Activated CD4-positive, alpha-beta T cell treated with anti-CD3 and anti-CD28 coated beads, Interleukin-2, amount 10 ng/mL, durations not matched to agents 7 days and 5 days (primary cell): ENCODE results near the gene TXNL4A. TPM values are rescaled to one million over a fixed set of nuclear protein-coding genes. Genes with fewer than 3 reads are reported as not detected.

ENCODE experiments used
- CTCF ChIA-PET: fragments of 350-600 bp; sonication (Branson Sonifier 250); formaldehyde crosslinking; loops from one replicate; lab custom pipeline; 2021; ENCODE audit warnings: antibody characterized with exemption; lab: Charles Lee
- POLR2A ChIA-PET: fragments of 350-600 bp; sonication (Branson Sonifier 250); formaldehyde crosslinking; loops from one replicate; lab custom pipeline; 2021; ENCODE audit warnings: antibody characterized with exemption; lab: Charles Lee
- DNase-seq: peaks from one replicate; pipeline ENCODE4 v3.0.0-alpha.2; 2020
- H3K27ac Mint-ChIP-seq: one replicate; pipeline ENCODE4 v1.8.0; 2021; ENCODE audit warnings: mild to moderate bottlenecking, moderate library complexity, mixed read lengths
- H3K27me3 Mint-ChIP-seq: one replicate; pipeline ENCODE4 v1.8.0; 2021; ENCODE audit warnings: mixed read lengths
- H3K36me3 Mint-ChIP-seq: one replicate; pipeline ENCODE4 v1.8.0; 2021; ENCODE audit warnings: low read depth, mixed read lengths
- H3K4me1 Mint-ChIP-seq: one replicate; pipeline ENCODE4 v1.8.0; 2021; ENCODE audit warnings: mixed read lengths
- H3K4me3 Mint-ChIP-seq: one replicate; pipeline ENCODE4 v1.8.0; 2021; ENCODE audit warnings: mild to moderate bottlenecking, moderate library complexity, mixed read lengths
- H3K9me3 Mint-ChIP-seq: one replicate; pipeline ENCODE4 v1.8.0; 2021; ENCODE audit warnings: mixed read lengths
- total RNA-seq, 2 experiments: library from RNA; stranded (reverse); gene quantifications; one replicate each; pipeline ENCODE4 v1.2.3, GENCODE V29; 2021

The TXNL4A gene
- total RNA-seq, 2 experiments from 2014 or later: 131 TPM

GRCh38 chr18:79950515-79951341 lies 37.6 kb downstream of the TXNL4A start:
- Mint-ChIP-seq H3K4me1 (peaks cover 32% of the 10 kb centered on the region), H3K27ac (peak overlapping the region; percentile 84), H3K9me3 (no peaks in the 10 kb centered on the region), H3K36me3 (peaks cover 12% of the 10 kb centered on the region), H3K4me3 (peak overlapping the region; percentile 83), H3K27me3 (peaks cover 8% of the 10 kb centered on the region)
- peak; percentile 26 for DNase-seq
- ChIA-PET POLR2A (no interaction called here), CTCF (interaction anchor here (1.1 to 3.2 kb wide), 2 partner anchors 9 to 12 kb away, joined by 3 to 13 read pairs; no protein-coding TSS in a partner anchor)

- H3K27ac Mint-ChIP-seq: peak overlapping the region; percentile 84
- DNase-seq: no peak
Observed at GRCh38 chr18:79949697-79950487, 38.5 kb downstream of the TXNL4A start.

GRCh38 chr18:79948719-79949411 lies 39.5 kb downstream of the TXNL4A start:
- ChIA-PET POLR2A (no interaction called here), CTCF (interaction anchor here (3.2 kb wide), 1 partner anchor 14 kb away, joined by 13 read pairs; no protein-coding TSS in a partner anchor)
- Mint-ChIP-seq H3K27ac (peak overlapping the region; percentile 3), H3K9me3 (no peaks in the 10 kb centered on the region), H3K4me3 (no peak overlapping the region), H3K4me1 (peaks cover 40% of the 10 kb centered on the region), H3K27me3 (peaks cover under 1% of the 10 kb centered on the region), H3K36me3 (peaks cover 12% of the 10 kb centered on the region)
- DNase-seq: no peak

More at GRCh38 chr18:79949697-79950487, 38.5 kb downstream of the TXNL4A start:
- Mint-ChIP-seq H3K9me3 (no peaks in the 10 kb centered on the region), H3K4me1 (peaks cover 36% of the 10 kb centered on the region), H3K27me3 (peaks cover 3% of the 10 kb centered on the region), H3K36me3 (peaks cover 12% of the 10 kb centered on the region), H3K4me3 (peak overlapping the region; percentile 83)
- CTCF ChIA-PET: interaction anchor here (1.1 to 3.2 kb wide), 2 partner anchors 10 to 13 kb away, joined by 3 to 13 read pairs; no protein-coding TSS in a partner anchor
- POLR2A ChIA-PET: no interaction called here

- no peak for DNase-seq
- Mint-ChIP-seq H3K4me3 (no peak overlapping the region), H3K27me3 (no peaks in the 10 kb centered on the region), H3K4me1 (peaks cover 42% of the 10 kb centered on the region), H3K9me3 (no peaks in the 10 kb centered on the region), H3K36me3 (peaks cover 12% of the 10 kb centered on the region), H3K27ac (no peak overlapping the region)
- POLR2A ChIA-PET: no interaction called here
- CTCF ChIA-PET: interaction anchor here (1.2 to 1.4 kb wide), 2 partner anchors 9 to 11 kb away, joined by 4 to 7 read pairs; no protein-coding TSS in a partner anchor
Observed at GRCh38 chr18:79947881-79948610, 40.3 kb downstream of the TXNL4A start.

GRCh38 chr18:79947054-79947755 lies 41.2 kb downstream of the TXNL4A start:
- DNase-seq: no peak
- Mint-ChIP-seq H3K27me3 (no peaks in the 10 kb centered on the region), H3K4me1 (peaks cover 45% of the 10 kb centered on the region), H3K27ac (no peak overlapping the region), H3K4me3 (no peak overlapping the region), H3K36me3 (peaks cover 15% of the 10 kb centered on the region), H3K9me3 (no peaks in the 10 kb centered on the region)
- ChIA-PET CTCF (interaction anchor here (1.2 to 1.4 kb wide), 2 partner anchors 10 kb away, joined by 4 to 7 read pairs; no protein-coding TSS in a partner anchor), POLR2A (no interaction called here)

- H3K36me3 Mint-ChIP-seq: peaks cover 22% of the 10 kb centered on the region
- no peak overlapping the region for H3K27ac Mint-ChIP-seq
- H3K4me1 Mint-ChIP-seq: peaks cover 43% of the 10 kb centered on the region
- H3K27me3 Mint-ChIP-seq: no peaks in the 10 kb centered on the region
- DNase-seq: no peak
- CTCF ChIA-PET: interaction anchor here (0.6 kb wide), 1 partner anchor 40 kb away, joined by 5 read pairs; no protein-coding TSS in a partner anchor
- no peaks in the 10 kb centered on the region for H3K9me3 Mint-ChIP-seq
- POLR2A ChIA-PET: no interaction called here
- no peak overlapping the region for H3K4me3 Mint-ChIP-seq
Observed at GRCh38 chr18:79945118-79946042, 43.0 kb downstream of the TXNL4A start.

GRCh38 chr18:79944746-79945117 lies 43.6 kb downstream of the TXNL4A start:
- H3K9me3 Mint-ChIP-seq: no peaks in the 10 kb centered on the region
- DNase-seq: no peak
- POLR2A ChIA-PET: no interaction called here
- H3K36me3 Mint-ChIP-seq: peaks cover 24% of the 10 kb centered on the region
- peaks cover 37% of the 10 kb centered on the region for H3K4me1 Mint-ChIP-seq
- CTCF ChIA-PET: interaction anchor here (1.2 kb wide), 1 partner anchor 9 kb away, joined by 4 read pairs; no protein-coding TSS in a partner anchor
- no peaks in the 10 kb centered on the region for H3K27me3 Mint-ChIP-seq
- H3K4me3 Mint-ChIP-seq: no peak overlapping the region
- peak overlapping the region; percentile 79 for H3K27ac Mint-ChIP-seq

GRCh38 chr18:79944126-79944731 lies 44.1 kb downstream of the TXNL4A start:
- no peak overlapping the region for H3K4me3 Mint-ChIP-seq
- CTCF ChIA-PET: interaction anchor here (1.2 kb wide), 1 partner anchor 9 kb away, joined by 4 read pairs; no protein-coding TSS in a partner anchor

GRCh38 chr18:79943608-79944125 lies 44.7 kb downstream of the TXNL4A start:
- Mint-ChIP-seq H3K27me3 (no peaks in the 10 kb centered on the region), H3K9me3 (no peaks in the 10 kb centered on the region), H3K4me1 (peaks cover 27% of the 10 kb centered on the region), H3K27ac (no peak overlapping the region), H3K4me3 (no peak overlapping the region), H3K36me3 (peaks cover 25% of the 10 kb centered on the region)
- ChIA-PET POLR2A (no interaction called here), CTCF (interaction anchor here (1.2 kb wide), 1 partner anchor 8 kb away, joined by 4 read pairs; no protein-coding TSS in a partner anchor)
- DNase-seq: no peak

More at GRCh38 chr18:79944126-79944731, 44.1 kb downstream of the TXNL4A start:
- no peaks in the 10 kb centered on the region for H3K9me3 Mint-ChIP-seq
- H3K36me3 Mint-ChIP-seq: peaks cover 26% of the 10 kb centered on the region
- H3K4me1 Mint-ChIP-seq: peaks cover 33% of the 10 kb centered on the region
- no peaks in the 10 kb centered on the region for H3K27me3 Mint-ChIP-seq
- DNase-seq: peak; percentile 54
- POLR2A ChIA-PET: no interaction called here
- H3K27ac Mint-ChIP-seq: peak overlapping the region; percentile 79
